Measurements from ENCODE around the gene CRYGC.

DNA sequence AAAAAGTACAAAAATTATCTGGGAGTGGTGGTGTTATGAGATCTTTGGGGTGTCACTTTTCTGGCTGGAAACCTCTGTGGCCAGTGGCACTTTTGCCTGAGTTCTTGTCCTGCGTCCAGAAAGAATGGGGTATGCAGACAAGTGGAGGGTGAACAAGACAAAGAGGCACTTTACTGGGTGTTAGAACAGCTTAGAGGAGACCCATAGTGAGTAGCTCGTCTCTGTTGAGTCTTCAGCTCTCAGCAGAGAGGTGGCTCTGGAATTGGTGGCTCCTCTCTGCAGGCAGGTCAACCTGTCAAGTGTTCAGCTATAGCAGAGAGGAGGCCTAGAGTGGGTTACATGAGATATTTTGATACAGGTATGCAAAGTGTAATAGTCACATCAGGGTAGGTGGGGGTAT is 31.4 kb downstream of the CRYGC start:
- TF ChIP-seq, protein P1, sequence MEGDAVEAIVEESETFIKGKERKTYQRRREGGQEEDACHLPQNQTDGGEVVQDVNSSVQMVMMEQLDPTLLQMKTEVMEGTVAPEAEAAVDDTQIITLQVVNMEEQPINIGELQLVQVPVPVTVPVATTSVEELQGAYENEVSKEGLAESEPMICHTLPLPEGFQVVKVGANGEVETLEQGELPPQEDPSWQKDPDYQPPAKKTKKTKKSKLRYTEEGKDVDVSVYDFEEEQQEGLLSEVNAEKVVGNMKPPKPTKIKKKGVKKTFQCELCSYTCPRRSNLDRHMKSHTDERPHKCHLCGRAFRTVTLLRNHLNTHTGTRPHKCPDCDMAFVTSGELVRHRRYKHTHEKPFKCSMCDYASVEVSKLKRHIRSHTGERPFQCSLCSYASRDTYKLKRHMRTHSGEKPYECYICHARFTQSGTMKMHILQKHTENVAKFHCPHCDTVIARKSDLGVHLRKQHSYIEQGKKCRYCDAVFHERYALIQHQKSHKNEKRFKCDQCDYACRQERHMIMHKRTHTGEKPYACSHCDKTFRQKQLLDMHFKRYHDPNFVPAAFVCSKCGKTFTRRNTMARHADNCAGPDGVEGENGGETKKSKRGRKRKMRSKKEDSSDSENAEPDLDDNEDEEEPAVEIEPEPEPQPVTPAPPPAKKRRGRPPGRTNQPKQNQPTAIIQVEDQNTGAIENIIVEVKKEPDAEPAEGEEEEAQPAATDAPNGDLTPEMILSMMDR (IDR thresholded peaks at IDR 0.05) = no peak
- no peak for TF ChIP-seq POLR2A (IDR thresholded peaks at IDR 0.05)

All from breast epithelium (tissue), 3 donors.